Measurements from ENCODE around the gene DERA. TPM values are rescaled to one million over a fixed set of nuclear protein-coding genes. Genes with fewer than 3 reads are reported as not detected.

DERA gene
- total RNA-seq, 1 experiment from 2014 or later, result 22.6 TPM

DNA sequence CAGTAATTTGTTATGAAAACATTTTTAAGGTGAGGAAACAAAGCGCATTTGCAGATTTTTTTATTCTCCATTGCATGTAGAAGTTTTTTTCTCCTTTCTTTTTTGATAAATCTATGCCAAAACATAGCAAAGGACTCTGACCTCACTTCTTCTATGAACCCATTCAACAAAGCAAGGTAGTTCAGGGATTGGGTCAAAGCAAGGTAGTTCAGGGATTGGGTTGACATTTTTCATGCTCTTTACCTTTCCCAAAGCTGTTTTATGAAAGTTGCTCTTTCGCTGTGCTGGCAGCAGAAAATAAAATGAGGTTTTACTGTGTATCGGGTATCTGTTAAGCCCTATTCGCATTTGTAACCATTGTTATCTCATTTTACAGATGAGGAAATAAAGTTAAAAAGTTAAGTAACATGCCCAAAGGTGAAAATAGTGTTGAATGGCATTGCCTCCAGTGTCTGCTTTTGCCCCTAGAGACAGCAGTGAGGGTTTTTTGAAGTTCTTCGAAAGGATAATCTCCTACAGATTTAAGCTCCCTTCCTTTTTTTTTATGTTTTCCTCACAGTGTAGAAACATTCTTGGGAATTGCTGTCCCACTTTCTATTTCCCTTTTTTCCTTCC is 18.4 kb upstream of the DERA start:
- no peak for TF ChIP-seq SIN3A (IDR thresholded peaks at IDR 0.05; ENCODE audit: borderline replicate concordance, insufficient read depth, low read depth, low read length)
- TF ChIP-seq, protein P1, sequence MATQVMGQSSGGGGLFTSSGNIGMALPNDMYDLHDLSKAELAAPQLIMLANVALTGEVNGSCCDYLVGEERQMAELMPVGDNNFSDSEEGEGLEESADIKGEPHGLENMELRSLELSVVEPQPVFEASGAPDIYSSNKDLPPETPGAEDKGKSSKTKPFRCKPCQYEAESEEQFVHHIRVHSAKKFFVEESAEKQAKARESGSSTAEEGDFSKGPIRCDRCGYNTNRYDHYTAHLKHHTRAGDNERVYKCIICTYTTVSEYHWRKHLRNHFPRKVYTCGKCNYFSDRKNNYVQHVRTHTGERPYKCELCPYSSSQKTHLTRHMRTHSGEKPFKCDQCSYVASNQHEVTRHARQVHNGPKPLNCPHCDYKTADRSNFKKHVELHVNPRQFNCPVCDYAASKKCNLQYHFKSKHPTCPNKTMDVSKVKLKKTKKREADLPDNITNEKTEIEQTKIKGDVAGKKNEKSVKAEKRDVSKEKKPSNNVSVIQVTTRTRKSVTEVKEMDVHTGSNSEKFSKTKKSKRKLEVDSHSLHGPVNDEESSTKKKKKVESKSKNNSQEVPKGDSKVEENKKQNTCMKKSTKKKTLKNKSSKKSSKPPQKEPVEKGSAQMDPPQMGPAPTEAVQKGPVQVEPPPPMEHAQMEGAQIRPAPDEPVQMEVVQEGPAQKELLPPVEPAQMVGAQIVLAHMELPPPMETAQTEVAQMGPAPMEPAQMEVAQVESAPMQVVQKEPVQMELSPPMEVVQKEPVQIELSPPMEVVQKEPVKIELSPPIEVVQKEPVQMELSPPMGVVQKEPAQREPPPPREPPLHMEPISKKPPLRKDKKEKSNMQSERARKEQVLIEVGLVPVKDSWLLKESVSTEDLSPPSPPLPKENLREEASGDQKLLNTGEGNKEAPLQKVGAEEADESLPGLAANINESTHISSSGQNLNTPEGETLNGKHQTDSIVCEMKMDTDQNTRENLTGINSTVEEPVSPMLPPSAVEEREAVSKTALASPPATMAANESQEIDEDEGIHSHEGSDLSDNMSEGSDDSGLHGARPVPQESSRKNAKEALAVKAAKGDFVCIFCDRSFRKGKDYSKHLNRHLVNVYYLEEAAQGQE (IDR thresholded peaks at IDR 0.05; ENCODE audit: insufficient read depth in 1 of 2, low read depth in 2 of 2, low read length in 1 of 2), result no peak
- ChIA-PET CTCF (no interaction called here), POLR2A (no interaction called here)
- no peaks in the 10 kb centered on the region for H3K9me3 ChIP-seq (ENCODE audit: control insufficient read depth, insufficient read depth, low read depth, low read length)
- no peaks in the 10 kb centered on the region for H3K4me1 ChIP-seq (ENCODE audit: control insufficient read depth, insufficient read depth, low read length)
- in situ Hi-C loops (cut with HindIII; ENCODE audit: low pct_unique_long_range_greater_than_20kb, low sequenced_read_pairs) (no loop called here), intact Hi-C loops (cut with micrococcal nuclease; ENCODE audit: unreplicated experiment) (no loop called here)
- H3K27ac ChIP-seq (ENCODE audit: low read length), result no peak overlapping the region
- no peak overlapping the region for H3K4me3 ChIP-seq (ENCODE audit: low read depth in 2 of 2, low read length in 2 of 2)
- H3K27me3 ChIP-seq (ENCODE audit: control insufficient read depth, insufficient read depth, low read length), result no peaks in the 10 kb centered on the region
- no TSS peak for BruUV-seq (replicated peaks)
- ATAC-seq, result no peak
- no peak for DNase-seq (ENCODE audit: low read depth, low spot score)
- peaks cover 33% of the 10 kb centered on the region for H3K36me3 ChIP-seq (ENCODE audit: control insufficient read depth, insufficient read depth, low read length)

DNA sequence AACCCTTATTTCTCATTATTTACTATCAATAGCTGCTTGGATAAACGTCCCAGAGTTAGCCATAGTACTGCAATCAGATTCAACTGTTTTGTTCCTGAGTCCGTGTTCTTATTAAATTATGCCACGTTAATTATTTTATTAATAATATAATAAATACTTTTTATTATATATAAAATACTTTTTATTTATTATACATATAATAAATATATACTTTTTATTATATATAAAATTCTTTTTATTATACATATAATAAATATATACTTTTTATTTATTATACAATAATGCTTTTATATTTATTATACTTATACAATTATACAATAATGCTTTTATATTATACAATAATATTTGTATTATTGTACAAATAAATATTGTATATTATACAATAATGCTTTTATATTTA is 17.9 kb upstream of the DERA start:
- in situ Hi-C loops (cut with HindIII; ENCODE audit: low pct_unique_long_range_greater_than_20kb, low sequenced_read_pairs), result no loop called here

DNA sequence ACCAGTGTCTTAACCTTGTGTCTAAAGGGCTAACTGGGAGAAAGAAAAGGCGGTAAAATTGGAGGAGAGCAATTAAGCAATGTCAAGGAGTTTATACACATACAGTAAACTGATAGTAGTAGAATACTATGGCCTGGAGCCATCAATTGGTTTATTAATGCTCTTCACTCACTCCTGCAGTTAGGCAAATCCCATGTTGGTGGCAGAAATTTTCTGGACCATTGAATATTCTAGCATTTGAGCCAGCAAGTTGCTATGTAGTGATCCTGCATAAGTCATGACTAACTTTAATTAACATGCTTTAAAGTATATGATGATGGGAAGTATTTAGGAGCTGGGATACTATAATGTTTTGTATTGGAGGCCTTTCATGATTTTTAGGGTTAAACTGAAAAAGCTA is 14.3 kb upstream of the DERA start:
- TF ChIP-seq, protein P2, sequence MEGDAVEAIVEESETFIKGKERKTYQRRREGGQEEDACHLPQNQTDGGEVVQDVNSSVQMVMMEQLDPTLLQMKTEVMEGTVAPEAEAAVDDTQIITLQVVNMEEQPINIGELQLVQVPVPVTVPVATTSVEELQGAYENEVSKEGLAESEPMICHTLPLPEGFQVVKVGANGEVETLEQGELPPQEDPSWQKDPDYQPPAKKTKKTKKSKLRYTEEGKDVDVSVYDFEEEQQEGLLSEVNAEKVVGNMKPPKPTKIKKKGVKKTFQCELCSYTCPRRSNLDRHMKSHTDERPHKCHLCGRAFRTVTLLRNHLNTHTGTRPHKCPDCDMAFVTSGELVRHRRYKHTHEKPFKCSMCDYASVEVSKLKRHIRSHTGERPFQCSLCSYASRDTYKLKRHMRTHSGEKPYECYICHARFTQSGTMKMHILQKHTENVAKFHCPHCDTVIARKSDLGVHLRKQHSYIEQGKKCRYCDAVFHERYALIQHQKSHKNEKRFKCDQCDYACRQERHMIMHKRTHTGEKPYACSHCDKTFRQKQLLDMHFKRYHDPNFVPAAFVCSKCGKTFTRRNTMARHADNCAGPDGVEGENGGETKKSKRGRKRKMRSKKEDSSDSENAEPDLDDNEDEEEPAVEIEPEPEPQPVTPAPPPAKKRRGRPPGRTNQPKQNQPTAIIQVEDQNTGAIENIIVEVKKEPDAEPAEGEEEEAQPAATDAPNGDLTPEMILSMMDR (IDR thresholded peaks at IDR 0.05), result no peak
- TF ChIP-seq, protein P1 (IDR thresholded peaks at IDR 0.05; ENCODE audit: insufficient read depth in 1 of 2, low read depth in 2 of 2, low read length in 1 of 2), result no peak
- TF ChIP-seq SIN3A (IDR thresholded peaks at IDR 0.05; ENCODE audit: borderline replicate concordance, insufficient read depth, low read depth, low read length), result no peak
- no peak for TF ChIP-seq POLR2AphosphoS5 (IDR thresholded peaks at IDR 0.05; ENCODE audit: low read depth, low read length)
- TF ChIP-seq TCF7L2 (IDR thresholded peaks at IDR 0.05; ENCODE audit: low read depth, low read length), result no peak
- POLR2A ChIA-PET, result no interaction called here
- no peak for DNase-seq (ENCODE audit: low read depth, low spot score)
- no peak overlapping the region for H3K4me3 ChIP-seq (ENCODE audit: low read depth in 2 of 2, low read length in 2 of 2)
- peaks cover 39% of the 10 kb centered on the region for H3K36me3 ChIP-seq (ENCODE audit: control insufficient read depth, insufficient read depth, low read length)
- BruUV-seq (replicated peaks), result no TSS peak
- no peak for ATAC-seq
- H3K27me3 ChIP-seq (ENCODE audit: control insufficient read depth, insufficient read depth, low read length), result no peaks in the 10 kb centered on the region
- H3K9me3 ChIP-seq (ENCODE audit: control insufficient read depth, insufficient read depth, low read depth, low read length), result no peaks in the 10 kb centered on the region
- H3K27ac ChIP-seq (ENCODE audit: low read length), result no peak overlapping the region
- in situ Hi-C loops (cut with HindIII; ENCODE audit: low pct_unique_long_range_greater_than_20kb, low sequenced_read_pairs) (no loop called here), intact Hi-C loops (cut with micrococcal nuclease; ENCODE audit: unreplicated experiment) (no loop called here)
- H3K4me1 ChIP-seq (ENCODE audit: control insufficient read depth, insufficient read depth, low read length), result no peaks in the 10 kb centered on the region
- CTCF ChIA-PET, result interaction anchor here (0.7 kb wide), 1 partner anchor 52 kb away, joined by 3 read pairs; no protein-coding TSS in a partner anchor

More for the DNA sequence above, 17.9 kb upstream of the DERA start:
- DNase-seq (ENCODE audit: low read depth, low spot score) (no peak), ATAC-seq (no peak)
- no TSS peak for BruUV-seq (replicated peaks)
- intact Hi-C loops (cut with micrococcal nuclease; ENCODE audit: unreplicated experiment), result no loop called here
- no peaks in the 10 kb centered on the region for H3K27me3 ChIP-seq (ENCODE audit: control insufficient read depth, insufficient read depth, low read length)
- H3K9me3 ChIP-seq (ENCODE audit: control insufficient read depth, insufficient read depth, low read depth, low read length), result no peaks in the 10 kb centered on the region
- H3K27ac ChIP-seq (ENCODE audit: low read length), result no peak overlapping the region
- H3K4me3 ChIP-seq (ENCODE audit: low read depth in 2 of 2, low read length in 2 of 2), result no peak overlapping the region
- CTCF ChIA-PET, result no interaction called here
- peaks cover 34% of the 10 kb centered on the region for H3K36me3 ChIP-seq (ENCODE audit: control insufficient read depth, insufficient read depth, low read length)
- TF ChIP-seq, protein P2 (IDR thresholded peaks at IDR 0.05), result no peak
- TF ChIP-seq SIN3A (IDR thresholded peaks at IDR 0.05; ENCODE audit: borderline replicate concordance, insufficient read depth, low read depth, low read length), result no peak
- H3K4me1 ChIP-seq (ENCODE audit: control insufficient read depth, insufficient read depth, low read length), result no peaks in the 10 kb centered on the region
- POLR2A ChIA-PET, result no interaction called here

Data from Panc1 (cell line).